ENCODE measurements around the gene CFAP126. TPM values are rescaled to one million over a fixed set of nuclear protein-coding genes. Genes with fewer than 3 reads are reported as not detected.

CFAP126 gene
- total and polyA plus RNA-seq, 2 of the 13 experiments (the other 11 are each of a cell fraction or from before 2014, with no cell fraction given), result not detected

GRCh38 chr1:161389691-161390558 lies 22.2 kb upstream of the CFAP126 start (continued):
- TF ChIP-seq ATF4 (CRISPR knock-in tag; IDR thresholded peaks at IDR 0.05) (peak in 1 of 2 experiments; percentile 73; a peak in 2 of 4 replicates), NR2F2 (IDR thresholded peaks at IDR 0.05; ENCODE audit: borderline replicate concordance, low read depth) (no peak), ZNF878 (CRISPR knock-in tag; IDR thresholded peaks at IDR 0.05) (no peak), PRDM15 (CRISPR knock-in tag; IDR thresholded peaks at IDR 0.05) (peak; percentile 62; the same call in 1 of the 2 replicates), ZNF552 (CRISPR knock-in tag; IDR thresholded peaks at IDR 0.05; ENCODE audit: borderline replicate concordance) (0 out of 2 replicates have a peak, but pooled peaks have one; percentile 20), ZNF607 (CRISPR knock-in tag; IDR thresholded peaks at IDR 0.05; ENCODE audit: borderline replicate concordance) (peak; percentile 71; the same call in 1 of the 2 replicates), GATAD2A (CRISPR knock-in tag; IDR thresholded peaks at IDR 0.05) (peak; percentile 55; the same call in 1 of the 2 replicates), POGK (CRISPR knock-in tag; conservative IDR thresholded peaks at IDR 0.05) (peak; percentile 42; the same call in 1 of the 2 replicates), TSC22D2 (CRISPR knock-in tag; IDR thresholded peaks at IDR 0.05; ENCODE audit: borderline replicate concordance) (no peak), ZNF687 (CRISPR knock-in tag; IDR thresholded peaks at IDR 0.05) (peak; percentile 97), ZNF616 (CRISPR knock-in tag; IDR thresholded peaks at IDR 0.05; ENCODE audit: low read depth) (peak; percentile 67), FOXJ3 (CRISPR knock-in tag; IDR thresholded peaks at IDR 0.05; ENCODE audit: borderline replicate concordance) (peak; percentile 47; the same call in 1 of the 2 replicates), GRHL1 (CRISPR knock-in tag; conservative IDR thresholded peaks at IDR 0.05) (no peak), CBX1 (IDR thresholded peaks at IDR 0.05; ENCODE audit: low read depth) (no peak)

All from HepG2 (cell line).